Measurements from ENCODE around the gene RB1.

Gene RB1
- long read RNA-seq, donor 1, partial matches to known transcripts: 98 of 101 reads
- long read RNA-seq, donor 1, other reads (novel, unspliced or antisense): 0 of 101 reads
- long read RNA-seq, donor 2, full-length matches to known transcripts: 2 of 33 reads
- long read RNA-seq, donor 2, partial matches to known transcripts: 31 of 33 reads
- long read RNA-seq, donor 2, other reads (novel, unspliced or antisense): 0 of 33 reads
- long read RNA-seq, donor 3, partial matches to known transcripts: 0 of 2 reads
- long read RNA-seq, donor 3, other reads (novel, unspliced or antisense): 0 of 2 reads
- long read RNA-seq, donor 4, full-length matches to known transcripts: 3 of 3 reads
- long read RNA-seq, donor 4, partial matches to known transcripts: 0 of 3 reads
- long read RNA-seq, donor 4, other reads (novel, unspliced or antisense): 0 of 3 reads
- long read RNA-seq, donor 5, full-length matches to known transcripts: 3 of 10 reads
- long read RNA-seq, donor 5, partial matches to known transcripts: 7 of 10 reads
- long read RNA-seq, donor 5, other reads (novel, unspliced or antisense): 0 of 10 reads
- long read RNA-seq, donor 6, full-length matches to known transcripts: 2 of 2 reads
- long read RNA-seq, donor 6, partial matches to known transcripts: 0 of 2 reads
- long read RNA-seq, donor 6, other reads (novel, unspliced or antisense): 0 of 2 reads
- long read RNA-seq, donor 7, full-length matches to known transcripts: 6 of 71 reads
- long read RNA-seq, donor 7, partial matches to known transcripts: 65 of 71 reads
- long read RNA-seq, donor 7, other reads (novel, unspliced or antisense): 0 of 71 reads
- long read RNA-seq, donor 8, full-length matches to known transcripts: 6 of 6 reads
- long read RNA-seq, donor 8, partial matches to known transcripts: 0 of 6 reads
- long read RNA-seq, donor 8, other reads (novel, unspliced or antisense): 0 of 6 reads

DNA sequence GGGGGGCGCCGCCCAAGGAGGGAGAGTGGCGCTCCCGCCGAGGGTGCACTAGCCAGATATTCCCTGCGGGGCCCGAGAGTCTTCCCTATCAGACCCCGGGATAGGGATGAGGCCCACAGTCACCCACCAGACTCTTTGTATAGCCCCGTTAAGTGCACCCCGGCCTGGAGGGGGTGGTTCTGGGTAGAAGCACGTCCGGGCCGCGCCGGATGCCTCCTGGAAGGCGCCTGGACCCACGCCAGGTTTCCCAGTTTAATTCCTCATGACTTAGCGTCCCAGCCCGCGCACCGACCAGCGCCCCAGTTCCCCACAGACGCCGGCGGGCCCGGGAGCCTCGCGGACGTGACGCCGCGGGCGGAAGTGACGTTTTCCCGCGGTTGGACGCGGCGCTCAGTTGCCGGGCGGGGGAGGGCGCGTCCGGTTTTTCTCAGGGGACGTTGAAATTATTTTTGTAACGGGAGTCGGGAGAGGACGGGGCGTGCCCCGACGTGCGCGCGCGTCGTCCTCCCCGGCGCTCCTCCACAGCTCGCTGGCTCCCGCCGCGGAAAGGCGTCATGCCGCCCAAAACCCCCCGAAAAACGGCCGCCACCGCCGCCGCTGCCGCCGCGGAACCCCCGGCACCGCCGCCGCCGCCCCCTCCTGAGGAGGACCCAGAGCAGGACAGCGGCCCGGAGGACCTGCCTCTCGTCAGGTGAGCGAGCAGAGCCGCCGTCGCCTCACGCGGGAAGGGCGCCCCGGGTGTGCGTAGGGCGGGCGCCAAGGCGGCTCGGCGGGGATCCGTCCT, at the start of gene RB1:
TSS of gene RB1 (plus strand) at position 393 of the 784 bp plus-strand sequence. CDS start at position 555, 162 bp downstream.
- DNase-seq: peak; percentile 95

GRCh38 chr13:48253849-48254248, 49.7 kb upstream of the RB1 start:
- no peak for DNase-seq

GRCh38 chr13:48255090-48255489, 48.5 kb upstream of the RB1 start:
- no peak for DNase-seq

- DNase-seq: no peak
These were observed 47.6 kb upstream of the RB1 start for GRCh38 chr13:48255954-48256353.

DNA sequence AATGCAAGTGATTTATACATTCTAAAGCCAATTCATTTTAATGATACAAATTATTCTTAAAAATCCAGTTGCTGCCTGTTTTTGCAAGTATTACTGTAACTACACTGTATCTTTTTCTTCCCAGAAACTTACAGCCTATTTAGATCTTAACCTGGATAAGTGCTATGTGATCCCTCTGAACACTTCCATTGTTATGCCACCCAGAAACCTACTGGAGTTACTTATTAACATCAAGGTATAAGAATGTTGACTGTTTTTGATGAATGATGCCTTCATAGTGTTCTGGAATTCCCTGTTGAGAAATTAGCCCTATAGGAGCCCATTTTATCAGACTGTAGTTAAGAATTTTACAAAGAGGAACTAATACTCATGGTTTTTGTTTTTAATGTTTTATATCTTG, 45.5 kb upstream of the RB1 start:
- DNase-seq: no peak

- DNase-seq: no peak
These were observed 45.1 kb upstream of the RB1 start for GRCh38 chr13:48258430-48258829.

DNA sequence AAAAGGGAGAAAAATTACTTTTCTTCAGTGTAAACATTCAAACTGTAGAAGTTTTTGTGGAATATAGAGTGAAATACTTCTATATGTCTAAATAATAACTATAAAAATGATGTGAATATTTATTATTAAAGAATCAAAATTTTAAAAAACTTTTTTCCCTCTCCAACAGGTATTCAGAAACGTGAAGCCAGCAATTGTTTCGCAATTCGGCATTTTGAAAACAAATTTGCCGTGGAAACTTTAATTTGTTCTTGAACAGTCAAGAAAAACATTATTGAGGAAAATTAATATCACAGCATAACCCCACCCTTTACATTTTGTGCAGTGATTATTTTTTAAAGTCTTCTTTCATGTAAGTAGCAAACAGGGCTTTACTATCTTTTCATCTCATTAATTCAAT, 42.6 kb upstream of the RB1 start:
- no peak for DNase-seq

DNA sequence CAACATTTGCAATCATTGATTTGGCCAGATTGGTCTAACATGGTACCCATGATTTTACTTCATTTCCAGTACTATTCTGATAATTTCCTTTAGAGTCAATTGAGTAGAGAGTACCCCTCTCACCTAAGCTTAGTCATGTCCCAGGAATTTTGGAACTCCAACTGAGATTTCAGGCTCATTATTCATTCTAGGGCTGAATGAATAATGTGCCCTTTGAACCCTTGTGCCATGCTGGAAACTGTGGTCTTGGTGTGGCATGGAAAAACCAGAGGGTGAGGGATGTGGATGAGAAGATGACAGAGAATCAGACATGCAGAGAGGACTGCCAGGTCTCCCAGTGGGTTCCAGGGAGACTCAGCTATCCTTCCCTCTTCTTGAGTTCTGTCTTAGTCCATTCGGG, 40.4 kb upstream of the RB1 start:
- no peak for DNase-seq

DNA sequence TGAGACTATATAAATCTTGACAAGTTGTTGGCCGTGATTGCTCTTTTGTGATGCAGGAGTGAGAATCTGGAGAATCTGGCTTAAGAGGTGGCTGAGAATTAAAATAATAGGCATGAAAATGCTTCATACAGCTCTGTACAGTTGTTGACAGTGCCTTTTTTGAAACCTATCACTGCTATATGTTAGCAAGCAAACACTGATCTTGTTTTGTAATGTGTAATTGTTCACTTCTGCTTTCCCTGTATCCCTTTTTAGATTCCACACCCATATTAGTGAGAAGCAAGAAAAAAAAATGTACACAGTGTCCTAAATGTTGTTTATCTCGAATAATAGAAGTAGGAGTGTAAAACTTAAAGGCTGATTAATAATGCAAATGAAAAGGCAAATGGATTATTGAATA, 39.5 kb upstream of the RB1 start:
- no peak for DNase-seq

- DNase-seq: no peak
These were observed 38.2 kb upstream of the RB1 start for GRCh38 chr13:48265217-48265815.

- no peak for DNase-seq
These were observed 37.4 kb upstream of the RB1 start for GRCh38 chr13:48266150-48266549.

- no peak for DNase-seq
These were observed 36.6 kb upstream of the RB1 start for GRCh38 chr13:48266701-48267639.

DNA sequence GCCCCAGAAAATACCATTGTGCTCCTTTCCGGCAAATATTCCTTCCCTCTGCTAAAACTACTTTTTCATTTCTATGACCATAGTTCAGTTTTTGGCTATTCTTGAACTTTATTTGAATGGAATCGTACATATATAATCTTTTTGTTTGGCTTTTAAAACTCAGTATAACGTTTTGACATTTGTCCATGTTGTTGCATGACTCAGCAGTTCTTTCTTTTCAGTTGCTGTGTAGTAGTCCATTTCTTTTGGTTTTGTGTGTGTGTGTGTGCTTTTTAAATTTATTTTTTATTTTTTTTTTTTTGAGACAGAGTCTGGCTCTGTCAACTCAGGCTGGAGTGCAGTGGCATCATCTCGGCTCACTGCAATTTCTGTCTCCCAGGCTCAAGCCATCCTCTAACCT, 35.5 kb upstream of the RB1 start:
- no peak for DNase-seq

- DNase-seq: no peak
These were observed 30.2 kb upstream of the RB1 start for GRCh38 chr13:48273346-48273745.

DNA sequence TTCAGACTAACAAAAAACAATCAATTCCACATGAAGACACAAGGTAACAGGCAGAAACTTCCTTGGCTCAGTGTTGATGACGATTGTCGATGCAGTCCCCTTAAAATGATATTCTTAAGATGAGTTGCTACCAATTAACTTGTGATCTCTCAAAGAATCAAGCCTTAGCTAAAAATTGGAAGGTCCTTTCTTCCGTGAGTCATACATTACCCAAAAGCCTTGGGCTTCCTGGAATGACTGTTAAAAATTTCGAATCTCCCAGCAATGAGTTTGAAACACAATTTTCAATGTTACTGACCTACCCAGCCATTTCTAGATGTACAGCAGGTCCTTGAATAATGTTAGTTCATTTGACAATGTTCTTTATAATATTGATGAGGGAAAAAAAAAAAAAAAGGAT, 28.0 kb upstream of the RB1 start:
- DNase-seq: no peak

DNA sequence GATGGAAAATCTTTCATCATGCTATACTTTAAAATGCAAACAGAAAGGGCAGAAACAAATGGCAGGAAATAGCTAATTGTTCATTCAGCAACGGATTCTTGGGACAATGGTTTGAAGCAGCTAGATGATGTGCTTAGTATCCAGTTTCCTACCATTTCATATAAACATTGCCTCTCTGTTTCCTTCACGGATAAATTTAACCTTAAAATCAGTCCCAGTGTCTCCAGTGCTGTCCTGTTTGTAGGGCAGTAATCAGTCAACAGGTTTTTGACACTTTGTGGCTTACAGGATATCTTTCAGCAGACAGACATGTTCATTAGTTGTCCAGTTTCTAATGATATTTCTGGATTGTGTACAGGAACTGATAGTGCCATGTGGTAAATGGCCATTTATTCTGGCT, 24.7 kb upstream of the RB1 start:
- no peak for DNase-seq

GRCh38 chr13:48281556-48281955, 22.0 kb upstream of the RB1 start:
- no peak for DNase-seq

GRCh38 chr13:48291730-48292129, 11.8 kb upstream of the RB1 start:
- no peak for DNase-seq

DNA sequence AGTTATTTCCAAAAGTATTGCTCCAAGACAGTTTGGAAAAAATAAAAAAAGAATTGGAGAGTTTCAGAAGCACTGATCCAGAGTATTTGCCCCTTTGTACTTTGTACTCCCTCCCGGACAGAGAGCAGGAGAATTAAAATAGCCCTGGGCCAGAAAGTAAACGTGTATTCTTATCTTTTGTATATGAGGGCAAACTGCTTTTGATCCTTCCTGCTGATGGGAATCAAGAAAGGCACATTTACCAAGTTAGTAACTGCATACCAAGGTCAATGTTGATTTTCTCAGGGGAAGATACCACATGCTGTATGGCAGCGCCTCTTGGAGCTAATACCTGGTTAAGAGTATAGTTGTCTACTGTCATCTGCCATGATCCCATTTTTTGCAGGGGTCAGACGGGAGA, 10.9 kb upstream of the RB1 start:
- no peak for DNase-seq

GRCh38 chr13:48294653-48295052, 8.9 kb upstream of the RB1 start:
- DNase-seq: no peak

GRCh38 chr13:48295271-48295670, 8.3 kb upstream of the RB1 start:
- DNase-seq: no peak
